Measurements from ENCODE around the gene SV2A.

The SV2A gene

GRCh38 chr1:149928401-149928724 is 10.7 kb upstream of the SV2A start:
- H2AFZ ChIP-seq (ENCODE audit: low read depth): peak overlapping the region; percentile 47
- peaks cover 27% of the 10 kb centered on the region; the same call in 1 of the 2 replicates for H3K36me3 ChIP-seq (ENCODE audit: insufficient read depth)
- H4K20me1 ChIP-seq (ENCODE audit: insufficient read depth): no peaks in the 10 kb centered on the region
- peaks cover 37% of the 10 kb centered on the region for H3K79me2 ChIP-seq (ENCODE audit: insufficient read depth, low read depth)
- peak overlapping the region; percentile 80 for H3K4me2 ChIP-seq
- no peak for TF ChIP-seq CTCF (conservative IDR thresholded peaks at IDR 0.05; ENCODE audit: low read depth, low read length)
- H3K27ac ChIP-seq: peak overlapping the region; percentile 77
- no peaks in the 10 kb centered on the region for H3K27me3 ChIP-seq (ENCODE audit: insufficient read depth, low read depth)
- peak overlapping the region; percentile 100 for H3K4me3 ChIP-seq (IDR thresholded peaks at IDR 0.05; ENCODE audit: insufficient read depth, low read depth, low read length)
- H3K9ac ChIP-seq: peak overlapping the region; percentile 75
- H3K4me1 ChIP-seq (ENCODE audit: low read depth, poor library complexity, severe bottlenecking): peaks cover 33% of the 10 kb centered on the region

GRCh38 chr1:149927563-149928400 is 10.1 kb upstream of the SV2A start, which contains the start of gene SF3B4:
Gene SF3B4 (minus strand): TSS chr1:149927803. CDS start chr1:149927759, 44 bp downstream.
- Histone ChIP-seq H3K4me1 (ENCODE audit: low read depth, poor library complexity, severe bottlenecking) (peaks cover 33% of the 10 kb centered on the region), H3K27me3 (ENCODE audit: insufficient read depth, low read depth) (no peaks in the 10 kb centered on the region), H3K36me3 (ENCODE audit: insufficient read depth) (peaks cover 32% of the 10 kb centered on the region; the same call in 1 of the 2 replicates), H4K20me1 (ENCODE audit: insufficient read depth) (no peaks in the 10 kb centered on the region), H3K4me2 (peak within 1 kb of the TSS; percentile 80), H3K79me2 (ENCODE audit: insufficient read depth, low read depth) (peaks cover 37% of the 10 kb centered on the region), H2AFZ (ENCODE audit: low read depth) (peak within 1 kb of the TSS; percentile 47), H3K27ac (peak within 1 kb of the TSS; percentile 77), H3K9ac (peak within 1 kb of the TSS; percentile 75), H3K4me3 (IDR thresholded peaks at IDR 0.05; ENCODE audit: insufficient read depth, low read depth, low read length) (peak within 1 kb of the TSS; percentile 100)
- no peak for TF ChIP-seq CTCF (conservative IDR thresholded peaks at IDR 0.05; ENCODE audit: low read depth, low read length)

GRCh38 chr1:149927056-149927562 is 9.5 kb upstream of the SV2A start:
- Histone ChIP-seq H3K27me3 (ENCODE audit: insufficient read depth, low read depth) (no peaks in the 10 kb centered on the region), H3K4me2 (peak overlapping the region; percentile 80), H3K36me3 (ENCODE audit: insufficient read depth) (peaks cover 36% of the 10 kb centered on the region; the same call in 1 of the 2 replicates), H4K20me1 (ENCODE audit: insufficient read depth) (no peaks in the 10 kb centered on the region), H3K27ac (peak overlapping the region; percentile 77), H2AFZ (ENCODE audit: low read depth) (peak overlapping the region; percentile 47), H3K79me2 (ENCODE audit: insufficient read depth, low read depth) (peaks cover 37% of the 10 kb centered on the region), H3K4me3 (IDR thresholded peaks at IDR 0.05; ENCODE audit: insufficient read depth, low read depth, low read length) (peak overlapping the region; percentile 100), H3K9ac (peak overlapping the region; percentile 75), H3K4me1 (ENCODE audit: low read depth, poor library complexity, severe bottlenecking) (peaks cover 33% of the 10 kb centered on the region)
- TF ChIP-seq CTCF (conservative IDR thresholded peaks at IDR 0.05; ENCODE audit: low read depth, low read length): no peak

GRCh38 chr1:149926296-149926695 is 8.7 kb upstream of the SV2A start:
- TF ChIP-seq CTCF (conservative IDR thresholded peaks at IDR 0.05; ENCODE audit: low read depth, low read length): no peak
- peaks cover 36% of the 10 kb centered on the region; the same call in 1 of the 2 replicates for H3K36me3 ChIP-seq (ENCODE audit: insufficient read depth)
- H3K79me2 ChIP-seq (ENCODE audit: insufficient read depth, low read depth): peaks cover 37% of the 10 kb centered on the region
- H4K20me1 ChIP-seq (ENCODE audit: insufficient read depth): no peaks in the 10 kb centered on the region
- peak overlapping the region; percentile 80 for H3K4me2 ChIP-seq
- H3K27me3 ChIP-seq (ENCODE audit: insufficient read depth, low read depth): no peaks in the 10 kb centered on the region
- H3K9ac ChIP-seq: no peak overlapping the region
- H3K4me1 ChIP-seq (ENCODE audit: low read depth, poor library complexity, severe bottlenecking): peaks cover 33% of the 10 kb centered on the region
- no peak overlapping the region for H2AFZ ChIP-seq (ENCODE audit: low read depth)
- peak overlapping the region; percentile 100 for H3K4me3 ChIP-seq (IDR thresholded peaks at IDR 0.05; ENCODE audit: insufficient read depth, low read depth, low read length)
- H3K27ac ChIP-seq: no peak overlapping the region
